ENCODE measurements around the gene ENDOG. TPM values are rescaled to one million over a fixed set of nuclear protein-coding genes. Genes with fewer than 3 reads are reported as not detected.

The ENDOG gene
- total and polyA plus RNA-seq, 2 experiments from 2014 or later: 18.9 to 32.6 TPM

GRCh38 chr9:128771094-128771721 is 47.1 kb upstream of the ENDOG start:
- Histone ChIP-seq H4K20me1 (ENCODE audit: insufficient read depth, poor library complexity, severe bottlenecking) (peaks cover 3% of the 10 kb centered on the region), H3K4me2 (peak overlapping the region; percentile 91), H3K79me2 (peaks cover 40% of the 10 kb centered on the region), H3K36me3 (replicated peaks; ENCODE audit: insufficient read depth, low read depth) (no peaks in the 10 kb centered on the region), H3K9me2 (replicated peaks; ENCODE audit: insufficient read depth) (no peaks in the 10 kb centered on the region), H3K4me1 (ENCODE audit: insufficient read depth) (peaks cover 2% of the 10 kb centered on the region), H3K4me3 (peak overlapping the region; percentile 97), H3K27me3 (no peaks in the 10 kb centered on the region), H3K27ac (peak overlapping the region; percentile 98), H2AFZ (peak overlapping the region; percentile 88), H3K9me3 (ENCODE audit: low read depth) (no peaks in the 10 kb centered on the region)
- TF ChIP-seq CTCF (IDR thresholded peaks at IDR 0.05; ENCODE audit: poor library complexity) (no peak), EZH2phosphoT487 (IDR thresholded peaks at IDR 0.05; ENCODE audit: low read depth, severe bottlenecking, unreplicated experiment) (no peak), EZH2 (IDR thresholded peaks at IDR 0.05; ENCODE audit: borderline replicate concordance) (no peak)
- WGBS (ENCODE audit: low lambda C conversion rate, missing lambda C conversion rate): 1% methylated on average over 28 of the region's 28 CpGs
- DNase-seq (ENCODE audit: low spot score): peak; percentile 53

- peaks cover 2% of the 10 kb centered on the region for H3K4me1 ChIP-seq (ENCODE audit: insufficient read depth)
- H3K27me3 ChIP-seq: no peaks in the 10 kb centered on the region
- no peaks in the 10 kb centered on the region for H3K36me3 ChIP-seq (replicated peaks; ENCODE audit: insufficient read depth, low read depth)
- peak within 1 kb of the TSS; percentile 98 for H3K27ac ChIP-seq
- H3K79me2 ChIP-seq: peaks cover 40% of the 10 kb centered on the region
- H2AFZ ChIP-seq: peak within 1 kb of the TSS; percentile 96
- H3K9me2 ChIP-seq (replicated peaks; ENCODE audit: insufficient read depth): no peaks in the 10 kb centered on the region
- TF ChIP-seq EZH2phosphoT487 (IDR thresholded peaks at IDR 0.05; ENCODE audit: low read depth, severe bottlenecking, unreplicated experiment): no peak
- TF ChIP-seq EZH2 (IDR thresholded peaks at IDR 0.05; ENCODE audit: borderline replicate concordance): no peak
- no peak for TF ChIP-seq CTCF (IDR thresholded peaks at IDR 0.05; ENCODE audit: poor library complexity)
- H3K9me3 ChIP-seq (ENCODE audit: low read depth): no peaks in the 10 kb centered on the region
- H3K4me2 ChIP-seq: peak within 1 kb of the TSS; percentile 91
- WGBS (ENCODE audit: low lambda C conversion rate, missing lambda C conversion rate): 2% methylated on average over 39 of the region's 72 CpGs
- H4K20me1 ChIP-seq (ENCODE audit: insufficient read depth, poor library complexity, severe bottlenecking): no peaks in the 10 kb centered on the region
- peak within 1 kb of the TSS; percentile 97 for H3K4me3 ChIP-seq
- DNase-seq (ENCODE audit: low spot score): peak; percentile 97
These were observed 46.4 kb upstream of the ENDOG start, which contains the start of gene ZER1 for GRCh38 chr9:128771745-128772519. TSS of gene ZER1 (minus strand) at chr9:128771927. CDS start at chr9:128755565, 16,362 bp downstream.

GRCh38 chr9:128773049-128773448 is 45.3 kb upstream of the ENDOG start:
- no peaks in the 10 kb centered on the region for H4K20me1 ChIP-seq (ENCODE audit: insufficient read depth, poor library complexity, severe bottlenecking)
- no peaks in the 10 kb centered on the region for H3K9me2 ChIP-seq (replicated peaks; ENCODE audit: insufficient read depth)
- no peak for DNase-seq (ENCODE audit: low spot score)
- H3K27me3 ChIP-seq: no peaks in the 10 kb centered on the region
- no peak overlapping the region for H3K27ac ChIP-seq
- peaks cover 2% of the 10 kb centered on the region for H3K4me1 ChIP-seq (ENCODE audit: insufficient read depth)
- no peak overlapping the region for H3K4me2 ChIP-seq
- no peak overlapping the region for H2AFZ ChIP-seq
- H3K9me3 ChIP-seq (ENCODE audit: low read depth): no peaks in the 10 kb centered on the region
- no peak for TF ChIP-seq EZH2 (IDR thresholded peaks at IDR 0.05; ENCODE audit: borderline replicate concordance)
- no peak for TF ChIP-seq EZH2phosphoT487 (IDR thresholded peaks at IDR 0.05; ENCODE audit: low read depth, severe bottlenecking, unreplicated experiment)
- no peak for TF ChIP-seq CTCF (IDR thresholded peaks at IDR 0.05; ENCODE audit: poor library complexity)
- 89% methylated on average over 5 of the region's 5 CpGs for WGBS (ENCODE audit: low lambda C conversion rate, missing lambda C conversion rate)
- no peaks in the 10 kb centered on the region for H3K36me3 ChIP-seq (replicated peaks; ENCODE audit: insufficient read depth, low read depth)
- no peak overlapping the region for H3K4me3 ChIP-seq
- H3K79me2 ChIP-seq: peaks cover 28% of the 10 kb centered on the region
